Measurements from ENCODE around the gene DNAAF5. TPM values are rescaled to one million over a fixed set of nuclear protein-coding genes. Genes with fewer than 3 reads are reported as not detected.
A peak's percentile ranks its signal among the peaks of the same experiment; 100 is the strongest.

The DNAAF5 gene
- total and polyA plus RNA-seq, 2 of the 13 experiments (the other 11 are each of a cell fraction or from before 2014, with no cell fraction given) = 11.9 to 21.5 TPM

DNA sequence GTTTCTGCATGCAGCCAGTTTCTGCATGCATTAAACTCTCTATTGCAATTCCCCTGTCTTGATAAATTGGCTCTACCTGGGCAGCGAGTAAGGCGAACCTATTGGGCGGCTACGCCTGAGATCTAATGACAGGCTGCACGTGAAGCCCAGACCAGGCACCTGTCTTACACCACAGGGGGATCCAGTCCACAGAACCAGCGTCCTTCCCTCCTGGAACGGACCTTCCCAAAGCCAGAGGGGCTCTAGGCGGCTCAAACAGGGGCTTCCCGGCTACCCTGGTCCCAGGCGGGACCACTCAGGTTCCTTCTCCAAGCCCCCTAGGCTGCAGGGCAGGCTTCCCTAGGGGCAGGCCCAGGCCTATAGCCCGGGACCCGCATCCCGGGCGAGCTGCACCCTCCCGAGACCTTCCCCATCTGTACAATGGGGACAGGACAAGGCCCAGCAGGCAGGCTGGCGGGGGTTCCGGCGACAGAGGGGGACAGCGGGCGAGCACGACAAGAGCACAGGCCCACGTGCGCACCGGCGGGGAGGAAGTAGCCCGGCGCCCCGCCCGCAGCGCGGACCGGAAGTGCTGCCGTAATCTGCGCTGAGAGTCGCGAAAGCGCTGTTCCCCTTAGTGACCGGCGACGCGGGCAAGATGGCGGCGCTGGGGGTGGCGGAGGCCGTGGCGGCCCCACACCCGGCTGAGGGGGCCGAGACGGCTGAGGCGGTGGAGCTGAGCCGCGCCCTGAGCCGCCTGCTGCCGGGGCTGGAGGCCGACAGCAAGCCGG lies at the start of gene DNAAF5 (continued):
- TF ChIP-seq, protein P1, sequence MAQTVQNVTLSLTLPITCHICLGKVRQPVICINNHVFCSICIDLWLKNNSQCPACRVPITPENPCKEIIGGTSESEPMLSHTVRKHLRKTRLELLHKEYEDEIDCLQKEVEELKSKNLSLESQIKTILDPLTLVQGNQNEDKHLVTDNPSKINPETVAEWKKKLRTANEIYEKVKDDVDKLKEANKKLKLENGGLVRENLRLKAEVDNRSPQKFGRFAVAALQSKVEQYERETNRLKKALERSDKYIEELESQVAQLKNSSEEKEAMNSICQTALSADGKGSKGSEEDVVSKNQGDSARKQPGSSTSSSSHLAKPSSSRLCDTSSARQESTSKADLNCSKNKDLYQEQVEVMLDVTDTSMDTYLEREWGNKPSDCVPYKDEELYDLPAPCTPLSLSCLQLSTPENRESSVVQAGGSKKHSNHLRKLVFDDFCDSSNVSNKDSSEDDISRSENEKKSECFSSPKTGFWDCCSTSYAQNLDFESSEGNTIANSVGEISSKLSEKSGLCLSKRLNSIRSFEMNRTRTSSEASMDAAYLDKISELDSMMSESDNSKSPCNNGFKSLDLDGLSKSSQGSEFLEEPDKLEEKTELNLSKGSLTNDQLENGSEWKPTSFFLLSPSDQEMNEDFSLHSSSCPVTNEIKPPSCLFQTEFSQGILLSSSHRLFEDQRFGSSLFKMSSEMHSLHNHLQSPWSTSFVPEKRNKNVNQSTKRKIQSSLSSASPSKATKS (CRISPR knock-in tag; IDR thresholded peaks at IDR 0.05) = no peak
- peak; percentile 79; the same call in 1 of the 2 replicates for TF ChIP-seq TAF1 (CRISPR knock-in tag; IDR thresholded peaks at IDR 0.05)
- peak; percentile 90 for TF ChIP-seq ATF7-NPFF (CRISPR knock-in tag; IDR thresholded peaks at IDR 0.05; ENCODE audit: low read depth)
- no peak for TF ChIP-seq PCBP2 (optimal IDR thresholded peaks at IDR 0.05; ENCODE audit: low read depth, low read length, poor library complexity, severe bottlenecking)
- TF ChIP-seq ZNF782 (CRISPR knock-in tag; IDR thresholded peaks at IDR 0.05; ENCODE audit: borderline replicate concordance) = 0 out of 2 replicates have a peak, but pooled peaks have one; percentile 35
- 0 out of 2 replicates have a peak, but pooled peaks have one; percentile 61 for TF ChIP-seq RFXAP (CRISPR knock-in tag; IDR thresholded peaks at IDR 0.05; ENCODE audit: borderline replicate concordance)
- TF ChIP-seq LCORL (IDR thresholded peaks at IDR 0.05) = no peak
- peak; percentile 50; the same call in 1 of the 2 replicates for TF ChIP-seq LCORL (CRISPR knock-in tag; IDR thresholded peaks at IDR 0.05)
- TF ChIP-seq, protein P2, sequence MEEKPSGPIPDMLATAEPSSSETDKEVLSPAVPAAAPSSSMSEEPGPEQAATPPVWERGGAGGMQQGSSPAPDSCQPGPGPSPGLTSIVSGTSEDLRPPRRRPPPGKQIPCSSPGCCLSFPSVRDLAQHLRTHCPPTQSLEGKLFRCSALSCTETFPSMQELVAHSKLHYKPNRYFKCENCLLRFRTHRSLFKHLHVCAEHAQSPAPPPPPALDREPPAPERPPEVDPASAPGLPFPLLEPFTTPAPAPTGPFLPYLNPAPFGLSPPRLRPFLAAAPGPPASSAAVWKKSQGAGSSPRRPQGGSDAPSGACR (CRISPR knock-in tag; IDR thresholded peaks at IDR 0.05) = peak; percentile 79
- peak; percentile 71; the same call in 1 of the 2 replicates for TF ChIP-seq ZSCAN22 (CRISPR knock-in tag; IDR thresholded peaks at IDR 0.05)
- peak; percentile 81 for TF ChIP-seq AGO1 (IDR thresholded peaks at IDR 0.05; ENCODE audit: low read depth, low read length, poor library complexity, severe bottlenecking)
- TF ChIP-seq, protein P3, sequence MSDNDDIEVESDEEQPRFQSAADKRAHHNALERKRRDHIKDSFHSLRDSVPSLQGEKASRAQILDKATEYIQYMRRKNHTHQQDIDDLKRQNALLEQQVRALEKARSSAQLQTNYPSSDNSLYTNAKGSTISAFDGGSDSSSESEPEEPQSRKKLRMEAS (IDR thresholded peaks at IDR 0.05) = peak; percentile 99
- TF ChIP-seq, protein P4, sequence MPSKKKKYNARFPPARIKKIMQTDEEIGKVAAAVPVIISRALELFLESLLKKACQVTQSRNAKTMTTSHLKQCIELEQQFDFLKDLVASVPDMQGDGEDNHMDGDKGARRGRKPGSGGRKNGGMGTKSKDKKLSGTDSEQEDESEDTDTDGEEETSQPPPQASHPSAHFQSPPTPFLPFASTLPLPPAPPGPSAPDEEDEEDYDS (CRISPR knock-in tag; IDR thresholded peaks at IDR 0.05) = peak; percentile 57; the same call in 1 of the 2 replicates
- TF ChIP-seq NCOA1 (CRISPR knock-in tag; IDR thresholded peaks at IDR 0.05) = peak; percentile 37; the same call in 1 of the 2 replicates
- no peak for TF ChIP-seq GZF1 (CRISPR knock-in tag; IDR thresholded peaks at IDR 0.05)
- TF ChIP-seq, protein P5, sequence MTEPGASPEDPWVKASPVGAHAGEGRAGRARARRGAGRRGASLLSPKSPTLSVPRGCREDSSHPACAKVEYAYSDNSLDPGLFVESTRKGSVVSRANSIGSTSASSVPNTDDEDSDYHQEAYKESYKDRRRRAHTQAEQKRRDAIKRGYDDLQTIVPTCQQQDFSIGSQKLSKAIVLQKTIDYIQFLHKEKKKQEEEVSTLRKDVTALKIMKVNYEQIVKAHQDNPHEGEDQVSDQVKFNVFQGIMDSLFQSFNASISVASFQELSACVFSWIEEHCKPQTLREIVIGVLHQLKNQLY (CRISPR knock-in tag; IDR thresholded peaks at IDR 0.05) = 0 out of 2 replicates have a peak, but pooled peaks have one; percentile 55
- TF ChIP-seq, protein P6, sequence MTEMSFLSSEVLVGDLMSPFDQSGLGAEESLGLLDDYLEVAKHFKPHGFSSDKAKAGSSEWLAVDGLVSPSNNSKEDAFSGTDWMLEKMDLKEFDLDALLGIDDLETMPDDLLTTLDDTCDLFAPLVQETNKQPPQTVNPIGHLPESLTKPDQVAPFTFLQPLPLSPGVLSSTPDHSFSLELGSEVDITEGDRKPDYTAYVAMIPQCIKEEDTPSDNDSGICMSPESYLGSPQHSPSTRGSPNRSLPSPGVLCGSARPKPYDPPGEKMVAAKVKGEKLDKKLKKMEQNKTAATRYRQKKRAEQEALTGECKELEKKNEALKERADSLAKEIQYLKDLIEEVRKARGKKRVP (CRISPR knock-in tag; IDR thresholded peaks at IDR 0.05) = peak in 1 of 2 experiments; percentile 56; a peak in 1 of 4 replicates
- peak; percentile 92 for TF ChIP-seq PHF20 (CRISPR knock-in tag; IDR thresholded peaks at IDR 0.05)
- TF ChIP-seq ZNF235 (CRISPR knock-in tag; IDR thresholded peaks at IDR 0.05; ENCODE audit: borderline replicate concordance) = no peak; the same call in 1 of the 2 replicates
- peak; percentile 27; the same call in 1 of the 2 replicates for TF ChIP-seq GFI1 (CRISPR knock-in tag; IDR thresholded peaks at IDR 0.05; ENCODE audit: borderline replicate concordance)
- no peak for TF ChIP-seq KLF12 (CRISPR knock-in tag; IDR thresholded peaks at IDR 0.05; ENCODE audit: borderline replicate concordance)
- no peak for TF ChIP-seq ZNF780A (CRISPR knock-in tag; IDR thresholded peaks at IDR 0.05)

Measured in HepG2 (cell line).